GM12892 (cell line): ENCODE results near the gene TANGO2.

Experiments
- POLR2A ChIP-seq: IDR thresholded peaks from 2 replicates; pipeline ENCODE4 v1.6.1; 2011; ENCODE audit warnings: low read depth, low read length, control low read depth
- POLR2AphosphoS5 ChIP-seq: IDR thresholded peaks from 2 replicates; pipeline ENCODE4 v1.6.1; 2011; ENCODE audit warnings: low read depth, low read length, control low read depth
- TAF1 ChIP-seq: IDR thresholded peaks from 2 replicates; pipeline ENCODE4 v1.6.1; 2011; ENCODE audit warnings: low read depth, mild to moderate bottlenecking, control low read depth, low read length, borderline replicate concordance

- TF ChIP-seq POLR2A, result no peak
- no peak for TF ChIP-seq TAF1
- no peak for TF ChIP-seq POLR2AphosphoS5
Measured at GRCh38 chr22:19991395-19991644, 29.6 kb upstream of the TANGO2 start.
